NCI-H460 (cell line): ENCODE results near the gene PRDM5. TPM values are rescaled to one million over a fixed set of nuclear protein-coding genes. Genes with fewer than 3 reads are reported as not detected.

Experiments
- DNase-seq: peaks from one replicate; pipeline ENCODE4 v3.0.0-alpha.2; 2016; ENCODE audit warnings: low read depth; ENCODE audit errors: extremely low read depth
- total RNA-seq: library from RNA; depleted of rRNA; stranded (reverse); fragments of >200 nt; shearing (Covaris generic); gene quantifications from 2 replicates; pipeline ENCODE4 v1.2.3, GENCODE V29; 2014

The PRDM5 gene
- total RNA-seq, 1 experiment from 2014 or later, result 11.9 TPM

- no peak for DNase-seq
Observed at GRCh38 chr4:120916937-120917336, 5.6 kb downstream of the PRDM5 start.

GRCh38 chr4:120915336-120915735 is 7.2 kb downstream of the PRDM5 start:
- no peak for DNase-seq

GRCh38 chr4:120903419-120903818 is 19.1 kb downstream of the PRDM5 start:
- no peak for DNase-seq

- no peak for DNase-seq
Observed at GRCh38 chr4:120902925-120903324, 19.6 kb downstream of the PRDM5 start.

GRCh38 chr4:120901731-120902130 is 20.8 kb downstream of the PRDM5 start:
- no peak for DNase-seq

GRCh38 chr4:120897981-120898719 is 24.4 kb downstream of the PRDM5 start:
- no peak for DNase-seq

GRCh38 chr4:120895554-120895953 is 27.0 kb downstream of the PRDM5 start:
- no peak for DNase-seq

- DNase-seq, result no peak
Observed at GRCh38 chr4:120893314-120893713, 29.2 kb downstream of the PRDM5 start.

- DNase-seq, result no peak
Observed at GRCh38 chr4:120886191-120886590, 36.3 kb downstream of the PRDM5 start.

- no peak for DNase-seq
Observed at GRCh38 chr4:120881846-120882245, 40.7 kb downstream of the PRDM5 start.

- DNase-seq, result no peak
Observed at GRCh38 chr4:120881351-120881750, 41.2 kb downstream of the PRDM5 start.

GRCh38 chr4:120877021-120877420 is 45.5 kb downstream of the PRDM5 start:
- no peak for DNase-seq

- DNase-seq, result no peak
Observed at GRCh38 chr4:120874792-120875774, 47.4 kb downstream of the PRDM5 start.

GRCh38 chr4:120873554-120873953 is 49.0 kb downstream of the PRDM5 start:
- no peak for DNase-seq

GRCh38 chr4:120871173-120871572 is 51.4 kb downstream of the PRDM5 start:
- no peak for DNase-seq

- DNase-seq, result no peak
Observed at GRCh38 chr4:120870279-120870673, 52.2 kb downstream of the PRDM5 start.

GRCh38 chr4:120869613-120870278 is 52.8 kb downstream of the PRDM5 start:
- no peak for DNase-seq

GRCh38 chr4:120867506-120867905 is 55.0 kb downstream of the PRDM5 start:
- no peak for DNase-seq

- DNase-seq, result no peak
Observed at GRCh38 chr4:120865985-120866384, 56.5 kb downstream of the PRDM5 start.

GRCh38 chr4:120864969-120865368 is 57.6 kb downstream of the PRDM5 start:
- no peak for DNase-seq

GRCh38 chr4:120862432-120862831 is 60.1 kb downstream of the PRDM5 start:
- DNase-seq, result no peak
